GM23338 (cell line): ENCODE measurements around the gene RBMS2. TPM values are rescaled to one million over a fixed set of nuclear protein-coding genes. Genes with fewer than 3 reads are reported as not detected.

Source experiments
- ATAC-seq: fragments of 200-7000 bp; cut with Tn5 transposase; 3 replicates; pipeline ENCODE4 v1.9.1; 2020
- DNase-seq: peaks from one replicate; pipeline ENCODE4 v3.0.0-alpha.2; 2015; ENCODE audit warnings: low spot score
- H2AFZ ChIP-seq: fragments of 200-600 bp; sonication (generic); 2 replicates; pipeline ENCODE4 v1.8.0; 2016; ENCODE audit warnings: antibody characterized with exemption, mild to moderate bottlenecking, moderate library complexity
- H3F3A ChIP-seq: fragments of 200-600 bp; sonication (generic); replicated peaks from 2 replicates; pipeline ENCODE4 v1.8.0; 2017; ENCODE audit warnings: antibody characterized with exemption, mixed run types, low read depth
- H3K27ac ChIP-seq: fragments of 200-600 bp; sonication (generic); 2 replicates; pipeline ENCODE4 v1.6.1; 2016; ENCODE audit warnings: low read depth
- H3K27me3 ChIP-seq: fragments of 200-600 bp; sonication (generic); 2 replicates; pipeline ENCODE4 v1.8.0; 2016; ENCODE audit warnings: mild to moderate bottlenecking, mixed run types, moderate library complexity; ENCODE audit not compliant: insufficient read depth
- H3K36me3 ChIP-seq: fragments of 200-600 bp; sonication (generic); 2 replicates; pipeline ENCODE4 v1.8.0; 2016; ENCODE audit warnings: mild to moderate bottlenecking; ENCODE audit not compliant: insufficient read depth
- H3K4me1 ChIP-seq: fragments of 200-600 bp; sonication (generic); 2 replicates; pipeline ENCODE4 v1.8.0; 2016; ENCODE audit warnings: mild to moderate bottlenecking, moderate library complexity; ENCODE audit not compliant: insufficient read depth
- H3K4me2 ChIP-seq: fragments of 200-600 bp; sonication (generic); 2 replicates; pipeline ENCODE4 v1.7.1; 2017; ENCODE audit warnings: mixed run types
- H3K4me3 ChIP-seq: fragments of 200-600 bp; sonication (generic); 2 replicates; pipeline ENCODE4 v1.6.1; 2016; ENCODE audit warnings: mixed run types
- H3K79me2 ChIP-seq: fragments of 200-600 bp; sonication (generic); replicated peaks from 2 replicates; pipeline ENCODE4 v1.8.0; 2017; ENCODE audit warnings: mild to moderate bottlenecking; ENCODE audit not compliant: insufficient read depth
- H3K9me2 ChIP-seq: fragments of 200-600 bp; sonication (generic); 2 replicates; pipeline ENCODE4 v1.8.0; 2017; ENCODE audit not compliant: insufficient read depth
- H4K20me1 ChIP-seq: fragments of 200-600 bp; sonication (generic); replicated peaks from 2 replicates; pipeline ENCODE4 v1.8.0; 2017; ENCODE audit warnings: mild to moderate bottlenecking; ENCODE audit not compliant: insufficient read depth
- H3K27ac Mint-ChIP-seq: 2 replicates; pipeline ENCODE4 v1.8.0; 2020; ENCODE audit warnings: inconsistent platforms, mild to moderate bottlenecking, moderate library complexity, mixed read lengths
- H3K27me3 Mint-ChIP-seq: 3 replicates; pipeline ENCODE4 v1.8.0; 2022; ENCODE audit warnings: low read depth, mild to moderate bottlenecking, moderate library complexity, mixed read lengths, inconsistent platforms; ENCODE audit not compliant: insufficient read depth, poor library complexity
- H3K36me3 Mint-ChIP-seq: 3 replicates; pipeline ENCODE4 v1.8.0; 2021; ENCODE audit warnings: low read depth, mild to moderate bottlenecking, inconsistent platforms, moderate library complexity, mixed read lengths
- H3K4me1 Mint-ChIP-seq: 3 replicates; pipeline ENCODE4 v1.8.0; 2020; ENCODE audit warnings: mild to moderate bottlenecking, inconsistent platforms, mixed read lengths
- H3K4me3 Mint-ChIP-seq: 3 replicates; pipeline ENCODE4 v1.8.0; 2021; ENCODE audit warnings: moderate library complexity, mild to moderate bottlenecking, inconsistent platforms, mixed read lengths
- H3K9me3 Mint-ChIP-seq: 3 replicates; pipeline ENCODE4 v1.8.0; 2020; ENCODE audit warnings: moderate library complexity, mild to moderate bottlenecking, inconsistent platforms, mixed read lengths
- CREB1 ChIP-seq: fragments of 250-450 bp; sonication (Bioruptor Pico); IDR thresholded peaks from 2 replicates; pipeline ENCODE4 v1.5.0; 2020; ENCODE audit warnings: low read depth, mild to moderate bottlenecking, moderate library complexity
- JUNB ChIP-seq: IDR thresholded peaks from one replicate; pipeline ENCODE4 v1.6.1; 2016; ENCODE audit warnings: antibody characterized with exemption; ENCODE audit not compliant: unreplicated experiment
- POLR2AphosphoS5 ChIP-seq: IDR thresholded peaks from 2 replicates; pipeline ENCODE4 v1.6.1; 2016; ENCODE audit warnings: antibody characterized with exemption, low read depth
- ZNF114 ChIP-seq: fragments of 250-450 bp; sonication (Bioruptor Pico); IDR thresholded peaks from 2 replicates; pipeline ENCODE4 v1.5.0; 2020; ENCODE audit warnings: mild to moderate bottlenecking, moderate library complexity
- ZNF331 ChIP-seq: fragments of 250-450 bp; sonication (Bioruptor Pico); IDR thresholded peaks from 2 replicates; pipeline ENCODE4 v1.5.0; 2020; ENCODE audit warnings: low read depth, mild to moderate bottlenecking, moderate library complexity
- polyA plus RNA-seq: library from polyadenylated mRNA; unstranded; fragments of >200 nt; fragmentation: Nextera tagmentation; extraction: Ambion mirVana; gene quantifications from 2 replicates; pipeline ENCODE4 v1.2.1, GENCODE V29; 2016
- total RNA-seq: library from RNA; depleted of rRNA; stranded (reverse); fragments of >200 nt; shearing (Covaris generic); gene quantifications from 2 replicates; pipeline ENCODE4 v1.2.3, GENCODE V29; 2014
- TF ChIP-seq, protein P1 (sequence below): IDR thresholded peaks from 2 replicates; pipeline ENCODE4 v1.6.1; 2016; ENCODE audit warnings: antibody characterized with exemption
- TF ChIP-seq, protein P2 (sequence below), 2 experiments: fragments of 200-600 bp in 1 of 2; sonication (generic) in 1 of 2; conservative IDR thresholded peaks; 2 replicates each; pipeline versions ENCODE4 v1.5.1 to v1.6.1; 2016 to 2017; ENCODE audit warnings: antibody characterized with exemption in 2 of 2, low read depth in 2 of 2, mild to moderate bottlenecking in 2 of 2, moderate library complexity in 1 of 2
- TF ChIP-seq, protein P3 (sequence below): IDR thresholded peaks from one replicate; pipeline ENCODE4 v1.6.1; 2018; ENCODE audit warnings: antibody characterized with exemption; ENCODE audit not compliant: unreplicated experiment

RBMS2 gene
- total and polyA plus RNA-seq, 2 experiments from 2014 or later = 9.2 to 16.8 TPM

DNA sequence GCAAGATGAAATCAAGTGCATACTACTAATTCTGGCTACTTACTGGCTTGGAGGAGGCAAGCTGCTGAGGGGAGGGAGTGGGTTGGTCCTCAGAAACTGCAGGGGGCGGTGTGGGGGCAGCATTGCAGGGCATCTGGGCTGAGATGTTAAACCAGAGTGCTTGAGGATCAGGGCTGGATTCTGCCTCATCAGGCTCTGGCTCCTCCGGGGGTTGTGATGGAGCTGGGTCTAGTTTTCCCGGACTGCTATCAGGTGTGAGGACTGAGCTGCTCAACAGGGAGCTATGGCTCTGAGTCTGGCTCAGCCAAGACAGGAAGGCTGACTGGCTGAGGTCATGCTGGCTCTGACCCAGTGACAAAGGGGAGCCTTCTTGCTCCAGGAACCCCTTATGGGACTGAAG is 79.9 kb downstream of the RBMS2 start:
- peak; percentile 52 for DNase-seq
- Mint-ChIP-seq H3K27me3 (peaks cover 10% of the 10 kb centered on the region), H3K4me1 (peaks cover 11% of the 10 kb centered on the region; the same call in 2 of the 3 replicates), H3K36me3 (peaks cover 95% of the 10 kb centered on the region), H3K27ac (no peak overlapping the region), H3K4me3 (no peak overlapping the region), H3K9me3 (no peaks in the 10 kb centered on the region)
- Histone ChIP-seq H3F3A (peaks cover 14% of the 10 kb centered on the region), H2AFZ (no peak overlapping the region), H3K27ac (no peak overlapping the region), H3K4me3 (no peak overlapping the region), H3K27me3 (no peaks in the 10 kb centered on the region), H4K20me1 (peaks cover 4% of the 10 kb centered on the region), H3K36me3 (peaks cover 64% of the 10 kb centered on the region), H3K79me2 (no peaks in the 10 kb centered on the region), H3K4me2 (no peak overlapping the region), H3K9me2 (no peaks in the 10 kb centered on the region), H3K4me1 (peaks cover 8% of the 10 kb centered on the region)
- TF ChIP-seq, protein P1, sequence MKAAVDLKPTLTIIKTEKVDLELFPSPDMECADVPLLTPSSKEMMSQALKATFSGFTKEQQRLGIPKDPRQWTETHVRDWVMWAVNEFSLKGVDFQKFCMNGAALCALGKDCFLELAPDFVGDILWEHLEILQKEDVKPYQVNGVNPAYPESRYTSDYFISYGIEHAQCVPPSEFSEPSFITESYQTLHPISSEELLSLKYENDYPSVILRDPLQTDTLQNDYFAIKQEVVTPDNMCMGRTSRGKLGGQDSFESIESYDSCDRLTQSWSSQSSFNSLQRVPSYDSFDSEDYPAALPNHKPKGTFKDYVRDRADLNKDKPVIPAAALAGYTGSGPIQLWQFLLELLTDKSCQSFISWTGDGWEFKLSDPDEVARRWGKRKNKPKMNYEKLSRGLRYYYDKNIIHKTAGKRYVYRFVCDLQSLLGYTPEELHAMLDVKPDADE = no peak
- TF ChIP-seq, protein P2, sequence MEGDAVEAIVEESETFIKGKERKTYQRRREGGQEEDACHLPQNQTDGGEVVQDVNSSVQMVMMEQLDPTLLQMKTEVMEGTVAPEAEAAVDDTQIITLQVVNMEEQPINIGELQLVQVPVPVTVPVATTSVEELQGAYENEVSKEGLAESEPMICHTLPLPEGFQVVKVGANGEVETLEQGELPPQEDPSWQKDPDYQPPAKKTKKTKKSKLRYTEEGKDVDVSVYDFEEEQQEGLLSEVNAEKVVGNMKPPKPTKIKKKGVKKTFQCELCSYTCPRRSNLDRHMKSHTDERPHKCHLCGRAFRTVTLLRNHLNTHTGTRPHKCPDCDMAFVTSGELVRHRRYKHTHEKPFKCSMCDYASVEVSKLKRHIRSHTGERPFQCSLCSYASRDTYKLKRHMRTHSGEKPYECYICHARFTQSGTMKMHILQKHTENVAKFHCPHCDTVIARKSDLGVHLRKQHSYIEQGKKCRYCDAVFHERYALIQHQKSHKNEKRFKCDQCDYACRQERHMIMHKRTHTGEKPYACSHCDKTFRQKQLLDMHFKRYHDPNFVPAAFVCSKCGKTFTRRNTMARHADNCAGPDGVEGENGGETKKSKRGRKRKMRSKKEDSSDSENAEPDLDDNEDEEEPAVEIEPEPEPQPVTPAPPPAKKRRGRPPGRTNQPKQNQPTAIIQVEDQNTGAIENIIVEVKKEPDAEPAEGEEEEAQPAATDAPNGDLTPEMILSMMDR (conservative IDR thresholded peaks at IDR 0.05; ENCODE audit: low read depth in 2 of 2) = peak; percentile 49 to 60
- no peak for TF ChIP-seq ZNF114
- peak; percentile 64 for ATAC-seq

DNA sequence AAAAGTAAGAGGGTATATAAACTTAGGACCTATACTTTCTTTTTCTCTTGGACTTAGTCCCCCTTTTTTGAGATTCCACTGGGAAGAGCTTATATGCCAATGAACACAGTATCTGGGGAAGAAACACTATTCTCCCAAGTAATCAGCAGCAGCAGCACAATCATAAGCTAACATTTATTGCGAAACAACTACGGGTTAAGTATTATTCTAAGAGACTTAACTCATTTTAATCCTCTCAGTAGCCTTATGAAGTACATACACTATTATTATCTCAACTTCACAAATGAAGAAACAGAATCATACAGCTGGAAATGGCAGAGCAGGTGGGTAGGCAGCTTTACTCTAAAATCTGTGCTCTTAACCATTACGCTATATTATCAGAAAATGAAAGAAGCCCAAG is 80.6 kb downstream of the RBMS2 start:
- H3K36me3 Mint-ChIP-seq = peaks cover 96% of the 10 kb centered on the region
- peaks cover 5% of the 10 kb centered on the region; the same call in 2 of the 3 replicates for H3K4me1 Mint-ChIP-seq
- H3K4me3 Mint-ChIP-seq = no peak overlapping the region
- Histone ChIP-seq H3K4me1 (peaks cover under 1% of the 10 kb centered on the region; the same call in 1 of the 2 replicates), H3K4me2 (no peak overlapping the region), H2AFZ (no peak overlapping the region), H3K27me3 (no peaks in the 10 kb centered on the region), H3F3A (peaks cover 14% of the 10 kb centered on the region), H4K20me1 (peaks cover under 1% of the 10 kb centered on the region), H3K9me2 (no peaks in the 10 kb centered on the region), H3K4me3 (no peak overlapping the region), H3K27ac (no peak overlapping the region), H3K79me2 (no peaks in the 10 kb centered on the region), H3K36me3 (peaks cover 69% of the 10 kb centered on the region)
- H3K9me3 Mint-ChIP-seq = no peaks in the 10 kb centered on the region
- ATAC-seq (no peak), DNase-seq (no peak)
- H3K27me3 Mint-ChIP-seq = peaks cover 6% of the 10 kb centered on the region
- H3K27ac Mint-ChIP-seq = no peak overlapping the region
- TF ChIP-seq, protein P3, sequence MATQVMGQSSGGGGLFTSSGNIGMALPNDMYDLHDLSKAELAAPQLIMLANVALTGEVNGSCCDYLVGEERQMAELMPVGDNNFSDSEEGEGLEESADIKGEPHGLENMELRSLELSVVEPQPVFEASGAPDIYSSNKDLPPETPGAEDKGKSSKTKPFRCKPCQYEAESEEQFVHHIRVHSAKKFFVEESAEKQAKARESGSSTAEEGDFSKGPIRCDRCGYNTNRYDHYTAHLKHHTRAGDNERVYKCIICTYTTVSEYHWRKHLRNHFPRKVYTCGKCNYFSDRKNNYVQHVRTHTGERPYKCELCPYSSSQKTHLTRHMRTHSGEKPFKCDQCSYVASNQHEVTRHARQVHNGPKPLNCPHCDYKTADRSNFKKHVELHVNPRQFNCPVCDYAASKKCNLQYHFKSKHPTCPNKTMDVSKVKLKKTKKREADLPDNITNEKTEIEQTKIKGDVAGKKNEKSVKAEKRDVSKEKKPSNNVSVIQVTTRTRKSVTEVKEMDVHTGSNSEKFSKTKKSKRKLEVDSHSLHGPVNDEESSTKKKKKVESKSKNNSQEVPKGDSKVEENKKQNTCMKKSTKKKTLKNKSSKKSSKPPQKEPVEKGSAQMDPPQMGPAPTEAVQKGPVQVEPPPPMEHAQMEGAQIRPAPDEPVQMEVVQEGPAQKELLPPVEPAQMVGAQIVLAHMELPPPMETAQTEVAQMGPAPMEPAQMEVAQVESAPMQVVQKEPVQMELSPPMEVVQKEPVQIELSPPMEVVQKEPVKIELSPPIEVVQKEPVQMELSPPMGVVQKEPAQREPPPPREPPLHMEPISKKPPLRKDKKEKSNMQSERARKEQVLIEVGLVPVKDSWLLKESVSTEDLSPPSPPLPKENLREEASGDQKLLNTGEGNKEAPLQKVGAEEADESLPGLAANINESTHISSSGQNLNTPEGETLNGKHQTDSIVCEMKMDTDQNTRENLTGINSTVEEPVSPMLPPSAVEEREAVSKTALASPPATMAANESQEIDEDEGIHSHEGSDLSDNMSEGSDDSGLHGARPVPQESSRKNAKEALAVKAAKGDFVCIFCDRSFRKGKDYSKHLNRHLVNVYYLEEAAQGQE = no peak
- TF ChIP-seq ZNF114 (no peak), POLR2AphosphoS5 (no peak), CREB1 (CRISPR knock-in tag) (no peak), ZNF331 (CRISPR knock-in tag) (no peak), JUNB (no peak)
- TF ChIP-seq, protein P1 = no peak
- TF ChIP-seq, protein P2 (conservative IDR thresholded peaks at IDR 0.05; ENCODE audit: low read depth in 2 of 2) = no peak
